HepG2 (cell line): ENCODE measurements around the gene ZG16B. TPM values are rescaled to one million over a fixed set of nuclear protein-coding genes. Genes with fewer than 3 reads are reported as not detected.

Experiments
- ATAC-seq: fragments of 200-7000 bp; cut with Tn5 transposase; 3 replicates; pipeline ENCODE4 v1.9.1; 2020; ENCODE audit warnings: mild to moderate bottlenecking, moderate library complexity
- BruUV-seq: library from RNA; stranded (reverse); fragments of 400-500 nt; replicated peaks from 2 replicates; lab custom pipeline; 2021; lab: Mats Ljungman, UMichigan
- CTCF ChIA-PET: fragments of 300-600 bp; formaldehyde crosslinking; extraction: SDS; loops from one replicate; lab custom pipeline; 2021; ENCODE audit warnings: low total read pairs, inconsistent platforms, low intra/inter-chr PET ratio; lab: Yijun Ruan, JAX
- POLR2A ChIA-PET: fragments of 350-600 bp; sonication (Branson Sonifier 250); formaldehyde crosslinking; loops from one replicate; lab custom pipeline; 2020; ENCODE audit warnings: antibody characterized with exemption, inconsistent platforms; lab: Yijun Ruan, JAX
- DNase-seq: peaks from one replicate; pipeline ENCODE4 v3.0.0-alpha.2; 2015; ENCODE audit warnings: low spot score
- FAIRE-seq: peaks from 3 replicates; lab custom pipeline; 2011; peaks lifted over from hg19 to GRCh38; lab: Jason Lieb, UNC
- H2AFZ ChIP-seq: one replicate; pipeline ENCODE4 v1.6.1; 2011; ENCODE audit warnings: low read length, inconsistent platforms
- H3K27ac ChIP-seq: fragments of 300-600 bp; 3 replicates; pipeline ENCODE4 v1.8.0; 2011; ENCODE audit warnings: mixed run types, mild to moderate bottlenecking, mixed read lengths, low read length, inconsistent platforms; ENCODE audit not compliant: insufficient read depth; ENCODE audit errors: extremely low read length
- H3K27me3 ChIP-seq, 2 experiments: fragments of 200-600 bp in 1 of 2; 2 replicates in 1 of 2; 3 replicates in 1 of 2; pipeline versions ENCODE4 v1.6.0 to v1.8.0; 2011; ENCODE audit warnings: low read length in 2 of 2, mild to moderate bottlenecking in 2 of 2, moderate library complexity in 2 of 2, inconsistent platforms in 1 of 2; ENCODE audit not compliant: insufficient read depth in 2 of 2, control insufficient read depth in 1 of 2
- H3K36me3 ChIP-seq, 2 experiments: fragments of 200-600 bp in 1 of 2; replicated peaks in 1 of 2; 2 replicates in 1 of 2; 3 replicates in 1 of 2; pipeline versions ENCODE4 v1.5.1 to v1.8.0; 2011; ENCODE audit warnings: low read length in 2 of 2, inconsistent platforms in 1 of 2; ENCODE audit not compliant: insufficient read depth in 2 of 2, control insufficient read depth in 1 of 2
- H3K4me1 ChIP-seq: 2 replicates; pipeline ENCODE4 v1.5.1; 2012; ENCODE audit warnings: low read length, inconsistent platforms; ENCODE audit not compliant: insufficient read depth
- H3K4me2 ChIP-seq: 2 replicates; pipeline ENCODE4 v1.6.0; 2011; ENCODE audit warnings: low read depth, low read length, inconsistent platforms
- H3K4me3 ChIP-seq, 3 experiments: fragments of 200-600 bp in 1 of 3; sonication (generic), shearing (Covaris generic) in 1 of 3; replicated peaks in 1 of 3; 2 replicates each; pipeline ENCODE4 v1.5.1; 2011 to 2016; ENCODE audit warnings: low read length in 3 of 3, inconsistent platforms in 2 of 3, low read depth in 2 of 3, mild to moderate bottlenecking in 2 of 3, control low read depth in 1 of 3, mixed read lengths in 1 of 3; ENCODE audit not compliant: insufficient read depth in 1 of 3
- H3K79me2 ChIP-seq: one replicate; pipeline ENCODE4 v1.6.1; 2011; ENCODE audit warnings: low read length, inconsistent platforms; ENCODE audit not compliant: insufficient read depth
- H3K9ac ChIP-seq: 2 replicates; pipeline ENCODE4 v1.6.0; 2011; ENCODE audit warnings: mild to moderate bottlenecking, low read depth, low read length, inconsistent platforms; ENCODE audit not compliant: insufficient read depth
- H3K9me3 ChIP-seq: 2 replicates; pipeline ENCODE4 v1.5.1; 2012; ENCODE audit warnings: mild to moderate bottlenecking, low read length
- H4K20me1 ChIP-seq: 2 replicates; pipeline ENCODE4 v1.6.0; 2011; ENCODE audit warnings: inconsistent platforms, mild to moderate bottlenecking, low read length, moderate library complexity; ENCODE audit not compliant: insufficient read depth
- CBX2 ChIP-seq, 2 experiments: fragments of 200-600 bp in 1 of 2; sonication (generic); formaldehyde crosslinking in 1 of 2; IDR thresholded peaks; 2 replicates each; pipeline versions ENCODE4 v1.7.0 to v1.8.1; 2018 to 2022; ENCODE audit warnings: low read depth in 2 of 2, low read length in 1 of 2, mild to moderate bottlenecking in 1 of 2, missing genetic modification reagents in 1 of 2
- CSRNP1 ChIP-seq: sonication (generic); formaldehyde crosslinking; IDR thresholded peaks from 2 replicates; pipeline ENCODE4 v1.8.1; 2023; ENCODE audit warnings: mild to moderate bottlenecking, missing genetic modification reagents
- GATAD1 ChIP-seq: IDR thresholded peaks from 2 replicates; pipeline ENCODE4 v1.6.1; 2016; ENCODE audit warnings: missing genetic modification reagents, missing compliant biosample characterization
- KLF9 ChIP-seq: IDR thresholded peaks from 2 replicates; pipeline ENCODE4 v1.6.1; 2016; ENCODE audit warnings: low read depth
- PRDM10 ChIP-seq: sonication (generic); formaldehyde crosslinking; IDR thresholded peaks from 2 replicates; pipeline ENCODE4 v1.4.0; 2020; ENCODE audit warnings: low read depth, missing genetic modification reagents
- SIX4 ChIP-seq: sonication (generic); formaldehyde crosslinking; IDR thresholded peaks from 2 replicates; pipeline ENCODE4 v1.4.0; 2020; ENCODE audit warnings: missing genetic modification reagents
- TEF ChIP-seq: sonication (generic); formaldehyde crosslinking; IDR thresholded peaks from 2 replicates; pipeline ENCODE4 v1.5.0; 2020; ENCODE audit warnings: missing genetic modification reagents
- ZFP1 ChIP-seq: IDR thresholded peaks from 2 replicates; pipeline ENCODE4 v1.6.1; 2016
- ZNF224 ChIP-seq: sonication (generic); formaldehyde crosslinking; IDR thresholded peaks from 2 replicates; pipeline ENCODE4 v1.5.0; 2020; ENCODE audit warnings: mild to moderate bottlenecking, missing genetic modification reagents
- ZNF354B ChIP-seq: sonication (generic); formaldehyde crosslinking; IDR thresholded peaks from 2 replicates; pipeline ENCODE4 v1.8.0; 2022; ENCODE audit warnings: mild to moderate bottlenecking, missing genetic modification reagents
- ZNF577 ChIP-seq: sonication (generic); formaldehyde crosslinking; IDR thresholded peaks from 2 replicates; pipeline ENCODE4 v1.4.0; 2020; ENCODE audit warnings: mild to moderate bottlenecking, low read depth, missing genetic modification reagents, borderline replicate concordance
- ZSCAN21 ChIP-seq: sonication (generic); formaldehyde crosslinking; IDR thresholded peaks from 2 replicates; pipeline ENCODE4 v1.8.0; 2022; ENCODE audit warnings: mild to moderate bottlenecking, missing genetic modification reagents, moderate library complexity, borderline replicate concordance
- WGBS: methylation state at CpG from one replicate; pipeline ENCODE4 v1.1.6; 2017; ENCODE audit warnings: low lambda C conversion rate; 5-methylcytosine and 5-hydroxymethylcytosine counted together
- in situ Hi-C: cut with HindIII; loops from 2 replicates; pipeline ENCODE4 v1.10.0; 2017; ENCODE audit warnings: low pct_unique_long_range_greater_than_20kb; ENCODE audit not compliant: extremely low pct_ligation_motif_present
- intact Hi-C: fragments of 100-400 bp; cut with micrococcal nuclease; formaldehyde crosslinking; loops from one replicate; pipeline ENCODE4 v1.10.0; 2022; ENCODE audit not compliant: unreplicated experiment
- polyA plus RNA-seq, 8 experiments: library from polyadenylated mRNA; depleted of rRNA in 3 of 8; stranded (reverse) in 7 of 8; unstranded in 1 of 8; fragments of >200 nt; fragmentation: Illumina TruSeq in 4 of 8; extraction: Trizol in 4 of 8; gene quantifications; 2 replicates each; pipeline versions ENCODE4 v1.2.1 to v1.2.3, GENCODE V29; 2011 to 2016; ENCODE audit warnings: low read depth in 4 of 8, missing spikeins in 1 of 8, mixed read lengths in 1 of 8; ENCODE audit not compliant: insufficient read depth in 1 of 8
- total RNA-seq, 5 experiments: library from RNA; depleted of rRNA; stranded (reverse); fragments of >200 nt; fragmentation: Illumina TruSeq; extraction: Trizol; gene quantifications; 2 replicates each; pipeline ENCODE4 v1.2.3, GENCODE V29; 2016; ENCODE audit warnings: low read depth in 1 of 5
- TF ChIP-seq, protein P1 (sequence below): sonication (generic); formaldehyde crosslinking; IDR thresholded peaks from 2 replicates; pipeline ENCODE4 v1.8.1; 2023; ENCODE audit warnings: mild to moderate bottlenecking, inconsistent platforms, moderate library complexity, missing genetic modification reagents, borderline replicate concordance
- TF ChIP-seq, protein P2 (sequence below): sonication (generic); formaldehyde crosslinking; IDR thresholded peaks from 2 replicates; pipeline ENCODE4 v1.4.0; 2020; ENCODE audit warnings: mild to moderate bottlenecking, missing genetic modification reagents, borderline replicate concordance

The ZG16B gene
- total and polyA plus RNA-seq, 2 of the 13 experiments (the other 11 are each of a cell fraction or from before 2014, with no cell fraction given), result 1.5 to 11.3 TPM

DNA sequence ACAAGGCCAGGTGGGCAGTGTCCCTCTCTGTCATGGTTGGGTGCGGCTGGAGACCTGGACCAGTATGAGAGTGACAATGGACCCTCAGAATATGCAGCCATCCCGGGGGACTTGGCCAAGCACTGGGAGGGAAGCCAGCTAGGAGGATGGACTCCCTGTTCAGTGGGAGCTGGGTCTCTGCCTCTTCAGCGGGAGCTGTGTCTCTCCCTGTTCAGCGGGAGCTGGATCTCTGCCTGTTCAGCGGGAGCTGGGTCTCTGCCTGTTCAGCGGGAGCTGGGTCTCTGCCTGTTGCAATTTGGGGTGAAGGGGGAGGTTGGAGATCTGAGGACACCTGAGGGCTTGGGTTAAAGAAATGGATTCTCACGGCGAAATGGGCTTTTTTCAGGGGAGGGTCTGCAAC lies 38.9 kb upstream of the ZG16B start:
- BruUV-seq, result no TSS peak
- no peaks in the 10 kb centered on the region for H4K20me1 ChIP-seq
- FAIRE-seq (no peak), DNase-seq (no peak), ATAC-seq (no peak)
- no peaks in the 10 kb centered on the region for H3K79me2 ChIP-seq
- no peaks in the 10 kb centered on the region for H3K36me3 ChIP-seq
- H3K4me2 ChIP-seq, result no peak overlapping the region
- H3K9ac ChIP-seq, result no peak overlapping the region
- ChIA-PET POLR2A (interaction anchor here (0.7 kb wide), 1 partner anchor 7 kb away, joined by 3 read pairs; no protein-coding TSS in a partner anchor), CTCF (no interaction called here)
- H3K4me1 ChIP-seq, result peaks cover 15% of the 10 kb centered on the region
- no peak overlapping the region for H3K4me3 ChIP-seq
- H3K9me3 ChIP-seq, result no peaks in the 10 kb centered on the region
- in situ Hi-C loops (no loop called here), intact Hi-C loops (no loop called here)
- H2AFZ ChIP-seq, result no peak overlapping the region
- WGBS, result 43% methylated on average over 6 of the region's 8 CpGs
- peaks cover 5 to 48% of the 10 kb centered on the region in 2 experiments; a peak in 4 of 5 replicates for H3K27me3 ChIP-seq
- H3K27ac ChIP-seq, result no peak overlapping the region
- TF ChIP-seq ZNF354B (CRISPR knock-in tag) (no peak), SIX4 (CRISPR knock-in tag) (no peak), PRDM10 (CRISPR knock-in tag) (no peak), ZNF577 (CRISPR knock-in tag) (no peak), CBX2 (IDR thresholded peaks at IDR 0.05; ENCODE audit: low read depth, low read length) (no peak), CBX2 (CRISPR knock-in tag; IDR thresholded peaks at IDR 0.05; ENCODE audit: low read depth) (no peak), GATAD1 (CRISPR knock-in tag) (no peak), ZSCAN21 (CRISPR knock-in tag) (no peak), KLF9 (CRISPR knock-in tag) (no peak), ZNF224 (CRISPR knock-in tag) (no peak), ZFP1 (CRISPR knock-in tag) (no peak), CSRNP1 (no peak), TEF (no peak)
- TF ChIP-seq, protein P1, sequence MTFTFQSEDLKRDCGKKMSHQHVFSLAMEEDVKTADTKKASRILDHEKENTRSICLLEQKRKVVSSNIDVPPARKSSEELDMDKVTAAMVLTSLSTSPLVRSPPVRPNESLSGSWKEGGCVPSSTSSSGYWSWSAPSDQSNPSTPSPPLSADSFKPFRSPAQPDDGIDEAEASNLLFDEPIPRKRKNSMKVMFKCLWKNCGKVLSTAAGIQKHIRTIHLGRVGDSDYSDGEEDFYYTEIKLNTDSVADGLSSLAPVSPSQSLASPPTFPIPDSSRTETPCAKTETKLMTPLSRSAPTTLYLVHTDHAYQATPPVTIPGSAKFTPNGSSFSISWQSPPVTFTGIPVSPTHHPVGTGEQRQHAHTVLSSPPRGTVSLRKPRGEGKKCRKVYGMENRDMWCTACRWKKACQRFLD (CRISPR knock-in tag), result no peak
- TF ChIP-seq, protein P2, sequence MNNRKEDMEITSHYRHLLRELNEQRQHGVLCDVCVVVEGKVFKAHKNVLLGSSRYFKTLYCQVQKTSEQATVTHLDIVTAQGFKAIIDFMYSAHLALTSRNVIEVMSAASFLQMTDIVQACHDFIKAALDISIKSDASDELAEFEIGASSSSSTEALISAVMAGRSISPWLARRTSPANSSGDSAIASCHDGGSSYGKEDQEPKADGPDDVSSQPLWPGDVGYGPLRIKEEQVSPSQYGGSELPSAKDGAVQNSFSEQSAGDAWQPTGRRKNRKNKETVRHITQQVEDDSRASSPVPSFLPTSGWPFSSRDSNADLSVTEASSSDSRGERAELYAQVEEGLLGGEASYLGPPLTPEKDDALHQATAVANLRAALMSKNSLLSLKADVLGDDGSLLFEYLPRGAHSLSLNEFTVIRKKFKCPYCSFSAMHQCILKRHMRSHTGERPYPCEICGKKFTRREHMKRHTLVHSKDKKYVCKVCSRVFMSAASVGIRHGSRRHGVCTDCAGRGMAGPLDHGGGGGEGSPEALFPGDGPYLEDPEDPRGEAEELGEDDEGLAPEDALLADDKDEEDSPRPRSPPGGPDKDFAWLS (CRISPR knock-in tag), result no peak
